Glutamatergic neuron (in vitro differentiated cells): ENCODE measurements around the gene SIRPA. TPM values are rescaled to one million over a fixed set of nuclear protein-coding genes. Genes with fewer than 3 reads are reported as not detected.

Experiments
- DNase-seq: peaks from one replicate; pipeline ENCODE4 v3.0.0; 2022
- H3K27ac Mint-ChIP-seq: one replicate; pipeline ENCODE4 v1.8.0; 2020; ENCODE audit warnings: mild to moderate bottlenecking, mixed read lengths, inconsistent platforms; ENCODE audit not compliant: unreplicated experiment
- H3K27me3 Mint-ChIP-seq: one replicate; pipeline ENCODE4 v1.8.0; 2020; ENCODE audit warnings: mild to moderate bottlenecking, moderate library complexity, mixed read lengths, inconsistent platforms; ENCODE audit not compliant: unreplicated experiment
- H3K36me3 Mint-ChIP-seq: one replicate; pipeline ENCODE4 v1.8.0; 2020; ENCODE audit warnings: mild to moderate bottlenecking, mixed read lengths, inconsistent platforms; ENCODE audit not compliant: unreplicated experiment
- H3K4me1 Mint-ChIP-seq: one replicate; pipeline ENCODE4 v1.8.0; 2020; ENCODE audit warnings: mild to moderate bottlenecking, low read depth, mixed read lengths, inconsistent platforms; ENCODE audit not compliant: unreplicated experiment
- H3K4me3 Mint-ChIP-seq: one replicate; pipeline ENCODE4 v1.8.0; 2020; ENCODE audit warnings: mild to moderate bottlenecking, mixed read lengths, inconsistent platforms; ENCODE audit not compliant: unreplicated experiment
- H3K9me3 Mint-ChIP-seq: one replicate; pipeline ENCODE4 v1.8.0; 2020; ENCODE audit warnings: mild to moderate bottlenecking, moderate library complexity, mixed read lengths, inconsistent platforms; ENCODE audit not compliant: unreplicated experiment
- CTCF ChIP-seq: fragments of 200-600 bp; sonication (generic); IDR thresholded peaks from one replicate; pipeline ENCODE4 v1.5.0; 2021; ENCODE audit not compliant: partially characterized antibody, unreplicated experiment
- total RNA-seq: library from RNA; stranded (reverse); fragmentation: NEBNext Ultra II Directional; extraction: Animal tissue kit (Norgen Biotek cat#: 25700); gene quantifications from one replicate; pipeline ENCODE4 v1.2.1, GENCODE V29; 2021; ENCODE audit not compliant: unreplicated experiment

Gene SIRPA
- total RNA-seq, 1 donor from 2014 or later: 0.34 TPM

GRCh38 chr20:1848373-1848772 lies 46.8 kb upstream of the SIRPA start:
- Mint-ChIP-seq H3K9me3 (peaks cover 10% of the 10 kb centered on the region), H3K36me3 (no peaks in the 10 kb centered on the region), H3K4me1 (peaks cover 4% of the 10 kb centered on the region), H3K4me3 (no peak overlapping the region), H3K27ac (no peak overlapping the region), H3K27me3 (peaks cover 7% of the 10 kb centered on the region)
- no peak for DNase-seq
- TF ChIP-seq CTCF: no peak

- TF ChIP-seq CTCF: no peak
- DNase-seq: no peak
- Mint-ChIP-seq H3K4me3 (no peak overlapping the region), H3K36me3 (no peaks in the 10 kb centered on the region), H3K4me1 (peaks cover 10% of the 10 kb centered on the region), H3K27ac (no peak overlapping the region), H3K9me3 (peaks cover 9% of the 10 kb centered on the region), H3K27me3 (peaks cover 7% of the 10 kb centered on the region)
These were observed 43.8 kb upstream of the SIRPA start for GRCh38 chr20:1851396-1851795.

GRCh38 chr20:1853473-1853872 lies 41.7 kb upstream of the SIRPA start:
- no peak for TF ChIP-seq CTCF
- no peak for DNase-seq
- Mint-ChIP-seq H3K9me3 (peaks cover 5% of the 10 kb centered on the region), H3K4me3 (no peak overlapping the region), H3K27me3 (peaks cover 5% of the 10 kb centered on the region), H3K27ac (no peak overlapping the region), H3K36me3 (no peaks in the 10 kb centered on the region), H3K4me1 (peaks cover 13% of the 10 kb centered on the region)

GRCh38 chr20:1854246-1854645 lies 41.0 kb upstream of the SIRPA start:
- Mint-ChIP-seq H3K27me3 (peaks cover 5% of the 10 kb centered on the region), H3K27ac (no peak overlapping the region), H3K4me3 (no peak overlapping the region), H3K4me1 (peaks cover 13% of the 10 kb centered on the region), H3K9me3 (peaks cover 3% of the 10 kb centered on the region), H3K36me3 (no peaks in the 10 kb centered on the region)
- no peak for DNase-seq
- no peak for TF ChIP-seq CTCF

- no peak for DNase-seq
- Mint-ChIP-seq H3K27ac (no peak overlapping the region), H3K36me3 (no peaks in the 10 kb centered on the region), H3K4me3 (no peak overlapping the region), H3K4me1 (peaks cover 13% of the 10 kb centered on the region), H3K9me3 (peaks cover 2% of the 10 kb centered on the region), H3K27me3 (peaks cover 3% of the 10 kb centered on the region)
- TF ChIP-seq CTCF: no peak
These were observed 40.1 kb upstream of the SIRPA start for GRCh38 chr20:1855109-1855508.
